K562 (cell line): ENCODE results near the gene TRIM38. TPM values are rescaled to one million over a fixed set of nuclear protein-coding genes. Genes with fewer than 3 reads are reported as not detected.

Source experiments
- BHLHE40 ChIP-seq: IDR thresholded peaks from 2 replicates; pipeline ENCODE4 v1.6.1; 2011; ENCODE audit warnings: low read length, improper control_type of control experiment
- CEBPB ChIP-seq: fragments of 450-650 bp; IDR thresholded peaks from 2 replicates; pipeline ENCODE4 v1.6.1; 2016; ENCODE audit warnings: missing genetic modification characterization, missing compliant biosample characterization
- CEBPZ ChIP-seq: fragments of 150-350 bp; IDR thresholded peaks from 2 replicates; pipeline ENCODE4 v1.6.1; 2014; ENCODE audit warnings: low read depth, mild to moderate bottlenecking, low read length, borderline replicate concordance
- FUS ChIP-seq: fragments of 200-400 bp; formaldehyde crosslinking; optimal IDR thresholded peaks from 2 replicates; pipeline ENCODE3; 2017; ENCODE audit warnings: low read depth, low read length
- GATA2 ChIP-seq: sonication (generic); formaldehyde crosslinking; IDR thresholded peaks from 2 replicates; pipeline ENCODE4 v1.4.0; 2020; ENCODE audit warnings: mild to moderate bottlenecking, missing genetic modification reagents
- GMEB1 ChIP-seq: fragments of 250-450 bp; sonication (Bioruptor Pico); IDR thresholded peaks from 2 replicates; pipeline ENCODE4 v1.4.0; 2020; ENCODE audit warnings: mild to moderate bottlenecking
- KDM2B ChIP-seq: fragments of 250-450 bp; sonication (Bioruptor Pico); IDR thresholded peaks from 2 replicates; pipeline ENCODE4 v1.8.0; 2021; ENCODE audit warnings: mild to moderate bottlenecking, moderate library complexity
- KLF1 ChIP-seq: fragments of 450-650 bp; IDR thresholded peaks from 2 replicates; pipeline ENCODE4 v1.6.1; 2016; ENCODE audit warnings: missing genetic modification characterization, missing compliant biosample characterization
- KLF16 ChIP-seq: IDR thresholded peaks from 2 replicates; pipeline ENCODE4 v1.6.1; 2016; ENCODE audit warnings: antibody characterized with exemption
- MCM2 ChIP-seq: fragments of 450-650 bp; IDR thresholded peaks from 2 replicates; pipeline ENCODE4 v1.6.1; 2017; ENCODE audit warnings: low read depth, mild to moderate bottlenecking
- MITF ChIP-seq: IDR thresholded peaks from 2 replicates; pipeline ENCODE4 v1.6.1; 2014; ENCODE audit warnings: antibody characterized with exemption
- MTA3 ChIP-seq: fragments of 450-650 bp; formaldehyde crosslinking; IDR thresholded peaks from 2 replicates; pipeline ENCODE4 v1.6.1; 2017; ENCODE audit warnings: mild to moderate bottlenecking, borderline replicate concordance
- NFATC3 ChIP-seq: fragments of 450-650 bp; IDR thresholded peaks from 2 replicates; pipeline ENCODE4 v1.6.1; 2017; ENCODE audit warnings: mild to moderate bottlenecking
- NFYB ChIP-seq: IDR thresholded peaks from 2 replicates; pipeline ENCODE4 v1.6.1; 2011; ENCODE audit warnings: mild to moderate bottlenecking, moderate library complexity; ENCODE audit not compliant: insufficient read length; ENCODE audit errors: extremely low read depth
- PCBP1 ChIP-seq: fragments of 200-400 bp; formaldehyde crosslinking; IDR thresholded peaks from 2 replicates; pipeline ENCODE4 v1.6.1; 2018; ENCODE audit warnings: mild to moderate bottlenecking, low read depth, low read length; ENCODE audit not compliant: poor library complexity, severe bottlenecking
- RB1 ChIP-seq: fragments of 450-650 bp; IDR thresholded peaks from 2 replicates; pipeline ENCODE4 v1.6.1; 2017; ENCODE audit warnings: low read depth, mild to moderate bottlenecking
- RBM34 ChIP-seq: fragments of 200-400 bp; formaldehyde crosslinking; IDR thresholded peaks from 2 replicates; pipeline ENCODE4 v1.6.1; 2018; ENCODE audit warnings: low read length, borderline replicate concordance; ENCODE audit not compliant: insufficient read depth
- TRIM24 ChIP-seq, 2 experiments: fragments of 450-650 bp; IDR thresholded peaks; 2 replicates each; pipeline ENCODE4 v1.6.1; 2016
- YY1 ChIP-seq, 3 experiments: IDR thresholded peaks; 2 replicates each; pipeline ENCODE4 v1.6.1; 2011; ENCODE audit warnings: low read length in 2 of 3, mild to moderate bottlenecking in 2 of 3, moderate library complexity in 2 of 3, borderline replicate concordance in 1 of 3, control low read depth in 1 of 3, low read depth in 1 of 3; ENCODE audit not compliant: insufficient read depth in 3 of 3, insufficient replicate concordance in 2 of 3, control insufficient read depth in 1 of 3, insufficient read length in 1 of 3; ENCODE audit errors: extremely low read depth in 1 of 3
- ZBED1 ChIP-seq: IDR thresholded peaks from 2 replicates; pipeline ENCODE4 v1.6.1; 2014
- ZFX ChIP-seq: sonication (generic); formaldehyde crosslinking; IDR thresholded peaks from 2 replicates; pipeline ENCODE4 v1.8.0; 2022; ENCODE audit warnings: mild to moderate bottlenecking, missing genetic modification reagents, moderate library complexity
- ZNF311 ChIP-seq: fragments of 250-450 bp; sonication (Bioruptor Pico); IDR thresholded peaks from 2 replicates; pipeline ENCODE4 v1.4.0; 2020; ENCODE audit warnings: mild to moderate bottlenecking, moderate library complexity
- ZNF75A ChIP-seq: fragments of 450-650 bp; formaldehyde crosslinking; IDR thresholded peaks from 2 replicates; pipeline ENCODE4 v1.4.0; 2020; ENCODE audit warnings: mild to moderate bottlenecking
- ZNF77 ChIP-seq: fragments of 250-450 bp; sonication (Bioruptor Pico); IDR thresholded peaks from 2 replicates; pipeline ENCODE4 v1.5.0; 2020
- polyA plus RNA-seq, 8 experiments: library from polyadenylated mRNA; depleted of rRNA in 4 of 8; stranded (reverse) in 5 of 8; unstranded in 3 of 8; fragments of >200 nt; fragmentation: Nextera tagmentation in 2 of 8; fragmentation: Illumina TruSeq in 1 of 8; extraction: Ambion mirVana in 2 of 8; extraction: Trizol in 1 of 8; gene quantifications; 2 replicates each; pipeline versions ENCODE4 v1.2.1 to v1.2.3, GENCODE V29; 2011 to 2014; ENCODE audit warnings: inconsistent platforms in 1 of 8, missing spikeins in 1 of 8
- total RNA-seq, 7 experiments: library from RNA; depleted of rRNA in 6 of 7; stranded (reverse); fragments of >200 nt in 6 of 7; fragmentation: Illumina TruSeq in 2 of 7; extraction: Trizol in 2 of 7; gene quantifications; 2 replicates each; pipeline versions ENCODE4 v1.2.1 to v1.2.3, GENCODE V29; 2011 to 2021; ENCODE audit warnings: low replicate concordance in 1 of 7

Gene TRIM38
- total and polyA plus RNA-seq, 9 of the 15 experiments (the other 6 are each of a cell fraction or from before 2014, with no cell fraction given) = 1.7 to 6.7 (median 6.3) TPM

GRCh38 chr6:26020329-26021000, 57.9 kb downstream of the TRIM38 start (continued):
- TF ChIP-seq GMEB1 (CRISPR knock-in tag) (no peak), ZNF311 (CRISPR knock-in tag) (peak; percentile 17; the same call in 1 of the 2 replicates), RB1 (0 out of 2 replicates have a peak, but pooled peaks have one; percentile 38), ZFX (peak; percentile 73), ZNF77 (CRISPR knock-in tag) (no peak), MCM2 (no peak), NFYB (no peak), FUS (no peak), KLF1 (tag) (peak; percentile 49; the same call in 1 of the 2 replicates), MITF (no peak), NFATC3 (no peak), PCBP1 (no peak), CEBPZ (no peak), YY1 (IDR thresholded peaks at IDR 0.05; ENCODE audit: borderline replicate concordance in 1 of 3, control insufficient read depth in 1 of 3, extremely low read depth in 1 of 3, insufficient read depth in 3 of 3, insufficient read length in 1 of 3, insufficient replicate concordance in 2 of 3, low read depth in 1 of 3, low read length in 2 of 3) (peak in 1 of 3 experiments; percentile 63), TRIM24 (IDR thresholded peaks at IDR 0.05) (0 out of 4 replicates have a peak, but pooled peaks of 1 of the 2 experiments have one; percentile 41), BHLHE40 (no peak), ZBED1 (no peak), KDM2B (no peak), CEBPB (tag) (no peak), KLF16 (no peak), GATA2 (CRISPR knock-in tag) (peak; percentile 55), RBM34 (no peak), ZNF75A (CRISPR knock-in tag) (no peak), MTA3 (peak; percentile 79; the same call in 1 of the 2 replicates)
